ENCODE results near the gene MYH16.
A peak's percentile ranks its signal among the peaks of the same experiment; 100 is the strongest.
"Not testable (repeated sequence)": the region's sequence is repeated elsewhere in the genome, so short reads cannot be mapped to it uniquely, and the experiment has no call there.

Gene MYH16

DNA sequence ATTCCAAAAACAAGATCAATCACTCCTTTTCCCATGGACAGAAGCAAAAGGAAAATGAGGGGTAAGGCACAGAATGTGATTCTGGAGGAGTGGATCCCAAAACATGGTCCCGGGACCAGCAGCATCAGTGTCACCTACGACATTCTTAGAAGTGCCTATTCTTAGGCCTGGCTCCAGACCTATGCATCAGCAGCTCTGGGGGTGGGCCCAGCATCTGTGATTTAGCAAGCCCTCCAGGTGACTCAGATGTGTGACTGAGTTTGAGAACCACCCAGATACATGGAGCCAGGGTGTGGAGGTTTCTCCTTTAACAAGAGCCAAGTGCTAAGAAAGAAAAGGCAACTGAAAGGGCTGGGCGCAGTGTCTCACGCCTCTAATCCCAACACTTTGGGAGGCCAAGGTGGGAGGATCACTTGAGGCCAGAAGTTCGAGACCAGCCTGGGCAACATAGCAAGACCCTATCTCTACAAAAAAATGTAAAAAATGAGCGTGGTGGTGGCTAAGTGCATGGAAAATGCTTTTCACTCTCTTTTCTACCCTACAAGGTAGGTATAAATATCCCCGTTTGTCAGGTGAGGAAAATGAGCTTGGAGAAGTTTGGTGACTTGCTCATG, 35.9 kb downstream of the MYH16 start:
- DNase-seq = no peak

DNA sequence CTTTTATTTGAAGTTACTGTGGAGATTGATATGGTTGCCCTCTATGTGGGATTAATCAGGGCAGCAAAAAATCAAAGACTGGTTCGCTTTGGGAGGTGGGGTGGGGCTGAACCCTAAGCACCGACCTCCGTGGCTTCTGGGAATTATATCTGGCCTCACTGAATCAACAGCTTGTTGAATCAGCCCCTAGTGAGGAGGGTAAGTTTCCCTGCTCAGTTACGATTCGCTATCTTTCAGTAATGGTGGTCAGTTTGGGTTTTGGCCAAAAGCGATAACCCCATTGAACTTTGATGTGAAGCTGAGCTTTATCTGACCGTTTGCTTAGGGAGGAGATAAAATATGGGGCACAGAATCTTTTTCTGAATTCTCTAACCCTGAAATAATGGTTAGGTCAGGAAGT, 36.5 kb downstream of the MYH16 start:
- no peak for DNase-seq

DNA sequence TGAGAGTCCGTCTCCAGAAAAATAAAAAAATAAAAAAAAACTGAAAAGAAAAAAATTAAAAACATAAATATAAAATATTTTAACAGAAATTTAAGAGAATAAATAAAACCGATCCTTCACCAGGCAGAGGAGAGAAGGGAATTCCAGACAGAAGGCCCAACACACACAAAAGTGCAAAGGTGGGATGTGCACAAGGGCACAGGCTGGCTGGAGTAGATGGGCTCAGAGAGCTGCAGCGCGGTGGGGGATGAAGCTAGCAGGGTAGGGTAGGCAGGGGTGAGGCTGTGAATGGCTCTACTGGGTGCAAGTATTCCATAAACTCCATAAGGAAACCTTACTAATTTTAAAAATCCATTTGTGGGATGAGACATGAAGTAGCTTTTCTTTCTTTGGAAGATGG, 37.4 kb downstream of the MYH16 start:
- DNase-seq = no peak

DNA sequence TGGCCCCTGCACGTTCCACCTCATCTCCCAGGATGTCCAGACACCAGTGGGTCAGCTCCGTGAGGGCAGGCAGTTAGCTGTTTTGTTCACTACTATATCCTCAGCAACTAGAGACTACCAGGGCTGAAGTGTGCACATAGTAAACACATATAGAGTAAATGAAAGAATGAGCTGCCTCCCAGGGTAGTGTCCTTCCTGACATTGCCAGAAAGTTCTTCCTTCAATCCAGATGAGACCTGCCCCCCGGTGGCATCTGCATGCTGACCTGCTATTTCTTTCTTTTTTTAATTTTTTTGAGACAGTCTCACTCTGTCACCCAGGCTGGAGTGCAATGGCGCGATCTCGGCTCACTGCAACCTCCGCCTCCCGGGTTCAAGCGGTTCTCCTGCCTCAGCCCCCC, 39.1 kb downstream of the MYH16 start:
- DNase-seq = no peak

DNA sequence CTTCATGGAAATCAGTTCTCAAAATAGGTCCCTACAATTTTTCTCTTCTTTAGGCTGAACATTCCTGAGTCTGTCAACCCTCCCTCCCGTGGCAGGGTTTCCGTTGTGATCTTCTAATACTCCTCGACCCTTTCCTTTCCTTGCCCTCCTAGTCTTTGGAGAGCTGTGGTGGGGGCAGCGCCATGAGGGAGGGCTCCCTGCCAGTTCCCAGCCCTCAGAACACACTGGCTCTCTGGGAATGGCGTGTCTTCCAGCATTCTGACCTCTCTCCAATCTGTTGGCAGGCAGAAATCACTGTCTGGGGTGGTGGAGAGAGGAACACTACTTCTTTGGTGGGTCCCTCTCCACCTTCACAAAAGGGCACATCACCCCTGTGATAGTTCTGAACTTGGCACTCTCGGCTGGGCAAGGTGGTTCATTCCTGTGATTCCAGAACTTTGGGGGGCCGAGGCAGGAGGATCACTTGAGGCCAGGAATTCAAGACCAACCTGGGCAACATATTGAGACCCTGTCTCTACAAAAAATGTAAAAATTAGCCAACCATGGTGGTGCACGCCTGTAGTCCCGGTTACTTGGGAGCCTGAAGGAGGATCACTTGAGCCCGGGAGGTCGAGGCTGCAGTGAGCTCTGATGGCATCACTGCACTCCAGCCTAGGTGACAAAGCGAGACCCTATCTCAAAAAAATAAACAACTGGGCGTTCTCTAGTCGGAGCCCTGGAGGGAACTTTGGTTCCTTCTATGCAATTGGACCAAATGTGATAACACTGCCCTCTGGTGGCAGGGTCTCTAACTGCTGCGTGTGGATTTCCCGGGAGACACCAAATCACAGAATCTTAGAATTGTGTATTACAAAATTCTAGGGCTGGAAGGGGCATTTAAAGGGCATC, 39.9 kb downstream of the MYH16 start:
- peak; percentile 37 to 48 for DNase-seq

DNA sequence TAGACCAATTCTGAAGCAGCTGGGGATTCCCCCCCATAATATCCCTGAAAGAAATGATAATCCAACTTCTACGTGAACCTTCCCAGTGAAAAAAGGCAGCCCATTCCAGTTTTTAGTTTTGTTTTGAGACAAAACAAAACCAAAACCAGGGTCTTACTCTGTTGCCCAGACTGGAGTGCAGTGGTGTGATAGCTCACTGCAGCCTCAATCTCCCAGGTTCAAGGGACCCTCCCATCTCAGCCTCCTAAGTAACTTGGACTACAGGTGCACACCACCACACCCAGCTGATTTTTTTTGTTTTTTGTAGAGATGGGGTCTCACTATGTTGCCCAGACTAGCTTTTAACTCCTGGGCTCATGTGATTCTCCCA, 40.5 kb downstream of the MYH16 start:
- no peak for DNase-seq

DNA sequence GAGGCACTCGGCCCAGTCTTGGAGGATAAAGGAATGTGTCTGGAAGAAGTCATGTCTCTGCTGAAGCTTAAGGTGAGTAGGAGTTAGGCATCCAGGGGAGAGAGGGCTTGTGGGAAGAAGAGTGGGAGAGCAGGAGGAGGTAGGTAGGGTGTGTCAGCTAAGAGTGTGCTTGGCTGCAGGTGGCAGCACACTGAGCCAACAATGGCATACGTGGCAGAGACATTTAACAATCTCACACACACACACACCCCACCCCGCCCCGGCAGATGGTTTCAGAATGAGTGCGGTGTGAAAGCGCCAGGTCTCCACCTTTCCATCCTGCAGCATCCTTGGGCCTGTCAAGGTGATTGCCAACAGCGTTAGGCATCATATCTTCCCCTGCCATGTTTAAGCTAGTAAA, 41.9 kb downstream of the MYH16 start:
- DNase-seq = no peak

DNA sequence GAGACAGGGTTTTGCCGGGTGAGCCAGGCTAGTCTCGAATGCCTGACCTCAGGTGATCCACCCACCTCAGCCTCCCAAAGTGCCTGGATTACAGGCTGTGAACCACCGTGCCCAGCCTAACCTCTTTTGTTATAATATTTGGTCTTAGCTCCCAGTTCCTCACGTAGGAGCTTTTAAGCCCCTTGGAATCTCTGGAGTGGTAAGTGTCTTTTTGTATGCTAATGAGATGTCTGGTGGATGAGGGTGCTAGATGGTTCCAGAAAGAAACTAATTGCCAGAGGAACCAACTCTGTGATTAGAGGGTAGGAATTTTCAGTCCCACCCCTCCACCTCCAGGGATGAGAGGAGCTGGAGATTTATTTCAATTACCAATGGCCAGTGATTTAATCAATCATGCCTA, 47.7 kb downstream of the MYH16 start:
- DNase-seq = no peak

DNA sequence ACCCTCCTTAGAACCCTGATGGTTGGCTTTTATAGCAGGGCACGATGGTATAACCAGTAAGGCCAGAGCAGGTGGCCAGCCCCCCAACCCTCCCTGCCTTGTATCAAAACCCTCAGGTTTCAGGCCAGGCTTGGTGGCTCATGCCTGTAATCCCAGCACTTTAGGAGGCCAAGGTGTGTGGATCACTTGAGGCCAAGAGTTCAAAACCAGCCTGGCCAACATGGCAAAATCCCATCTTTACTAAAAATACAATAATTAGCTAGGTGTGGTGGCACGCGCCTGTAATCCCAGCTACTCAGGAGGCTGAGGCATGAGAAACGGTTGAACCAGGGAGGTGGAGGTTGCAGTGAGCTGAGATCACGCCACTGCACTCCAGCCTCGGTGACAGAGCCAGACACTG, 50.0 kb downstream of the MYH16 start:
- not testable (repeated sequence) for DNase-seq

DNA sequence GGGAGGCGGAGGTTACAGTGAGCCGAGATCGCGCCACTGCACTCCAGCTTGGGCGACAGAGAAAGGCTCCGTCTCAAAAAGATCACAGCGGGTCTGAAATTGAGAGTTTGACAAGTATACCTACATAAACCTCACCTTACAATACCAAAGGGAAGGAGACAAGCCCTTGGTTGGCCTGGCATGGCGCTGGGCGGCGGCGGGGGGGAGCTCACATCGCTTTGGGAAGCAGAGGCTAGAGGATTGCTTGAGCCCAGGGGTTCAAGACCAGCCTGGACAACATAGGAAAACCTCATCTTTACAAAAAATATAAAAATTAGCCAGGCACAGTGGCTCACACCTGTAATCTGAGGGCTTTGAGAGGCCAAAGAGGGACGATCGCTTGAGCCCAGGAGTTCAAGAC, 51.9 kb downstream of the MYH16 start:
- no peak for DNase-seq

DNA sequence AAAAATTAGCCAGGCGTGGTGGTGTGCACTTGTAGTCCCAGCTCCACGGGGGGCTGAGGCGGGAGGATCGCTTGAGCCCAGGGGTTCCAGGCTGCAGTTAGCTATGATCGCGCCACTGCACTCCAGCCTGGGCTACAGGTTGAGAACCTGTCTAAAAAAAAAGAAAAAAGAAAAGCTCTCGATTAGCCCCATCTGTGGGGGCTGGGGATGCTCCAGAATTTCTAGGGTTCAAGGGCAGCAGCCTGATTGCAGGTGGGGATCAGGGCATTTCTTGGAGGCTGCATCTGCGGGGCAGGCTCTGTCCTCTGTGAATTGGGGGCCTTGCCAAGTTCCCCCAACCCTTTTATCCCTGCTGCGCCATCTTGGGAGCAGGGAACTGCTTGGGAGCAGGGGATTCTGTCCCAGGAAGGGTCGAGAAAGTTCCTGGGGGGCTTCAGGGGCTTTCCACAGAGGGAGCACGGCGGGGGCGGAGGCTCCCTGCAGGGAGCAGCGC, 52.4 kb downstream of the MYH16 start:
- DNase-seq = no peak

DNA sequence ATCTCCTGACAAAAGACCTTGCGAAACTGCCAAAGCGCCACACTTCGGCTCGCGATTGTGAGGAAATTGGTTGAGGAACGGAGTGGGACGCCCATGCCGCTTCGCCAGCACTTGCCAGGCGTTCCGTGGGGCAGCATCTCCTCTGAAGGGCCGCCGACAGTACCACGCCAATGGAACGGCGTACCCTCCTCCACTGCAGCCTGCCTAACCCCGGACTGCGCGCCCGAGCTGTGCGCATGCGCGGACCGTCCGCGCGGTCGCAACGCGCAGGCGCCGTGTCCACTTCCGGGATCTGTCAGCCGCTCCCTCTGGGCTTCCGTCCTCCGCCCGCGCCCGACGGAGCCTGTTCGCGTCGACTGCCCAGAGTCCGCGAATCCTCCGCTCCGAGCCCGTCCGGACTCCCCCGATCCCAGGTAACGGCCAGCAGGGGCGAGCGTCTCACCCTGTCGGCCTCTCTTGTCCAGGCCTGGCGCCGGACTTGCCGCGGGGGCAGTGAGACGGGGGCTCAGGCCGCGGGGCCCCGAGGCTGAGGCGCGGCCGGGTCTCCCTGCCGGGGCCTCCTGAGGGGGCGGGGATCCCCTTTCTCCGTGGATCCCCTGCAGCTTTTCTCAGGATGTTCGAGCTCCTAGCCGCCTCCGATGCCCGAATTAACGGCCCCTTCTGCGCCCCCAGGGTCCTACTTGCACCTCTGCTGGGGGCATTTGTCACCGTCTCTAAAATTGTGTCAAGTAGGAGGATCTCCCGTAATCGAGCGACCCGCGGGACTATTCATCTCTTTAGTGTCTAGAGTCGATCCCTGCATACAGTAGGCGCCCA, 53.2 kb downstream of the MYH16 start, which contains the start of gene ARPC1A:
Gene ARPC1A, plus strand, starts transcription at position 307 of the 816 bp plus-strand sequence. CDS start 7,456 bp downstream, outside the sequence.
- peak; percentile 80 to 82 for DNase-seq

DNA sequence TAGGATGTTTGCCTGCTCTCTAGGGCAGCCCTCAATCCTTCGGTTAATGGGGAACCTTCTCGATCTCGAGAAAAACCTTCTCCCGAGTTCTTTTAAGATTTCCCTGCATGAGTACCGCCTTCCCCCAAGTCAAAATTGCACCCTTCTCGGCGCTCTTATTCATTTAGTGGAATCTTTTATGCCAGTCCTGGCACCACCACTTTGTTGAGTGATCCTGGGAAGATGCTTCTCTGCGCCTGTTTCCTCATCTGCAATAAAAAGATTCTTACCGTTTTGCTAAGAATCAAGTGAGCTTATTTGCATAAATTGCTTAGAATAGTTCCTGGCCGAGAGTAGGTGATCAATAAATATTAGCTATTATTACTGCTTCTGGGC, 53.8 kb downstream of the MYH16 start:
- no peak for DNase-seq

DNA sequence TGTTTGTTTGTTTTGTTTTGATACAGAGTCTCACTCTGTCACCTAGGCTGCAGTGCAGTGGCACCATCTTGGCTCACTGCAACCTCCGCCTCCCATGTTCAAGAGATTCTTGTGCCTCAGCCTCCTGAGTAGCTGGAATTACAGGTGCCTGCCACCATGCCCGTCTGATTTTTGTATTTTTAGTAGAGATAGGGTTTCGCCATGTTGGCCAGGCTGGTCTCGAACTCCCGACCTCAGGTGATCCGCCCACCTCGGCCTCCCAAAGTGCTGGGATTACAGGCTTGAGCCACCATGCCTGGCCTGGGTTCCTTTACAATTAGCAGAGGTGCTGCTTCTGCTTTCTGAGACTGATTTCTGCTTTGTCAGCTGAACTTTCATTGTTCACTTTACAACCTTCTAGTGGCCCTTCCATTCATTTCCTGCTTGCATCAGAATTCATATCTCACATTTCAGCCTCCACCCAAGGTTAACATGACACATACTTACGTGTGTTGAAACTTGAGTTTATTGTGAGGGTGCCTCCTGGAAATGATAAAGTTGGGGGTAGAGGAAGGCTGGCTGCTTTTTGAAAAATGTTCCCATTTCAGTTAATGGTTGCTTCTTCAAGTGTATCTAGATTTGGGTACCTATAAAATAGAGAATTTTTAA, 57.8 kb downstream of the MYH16 start:
- DNase-seq = peak; percentile 93

DNA sequence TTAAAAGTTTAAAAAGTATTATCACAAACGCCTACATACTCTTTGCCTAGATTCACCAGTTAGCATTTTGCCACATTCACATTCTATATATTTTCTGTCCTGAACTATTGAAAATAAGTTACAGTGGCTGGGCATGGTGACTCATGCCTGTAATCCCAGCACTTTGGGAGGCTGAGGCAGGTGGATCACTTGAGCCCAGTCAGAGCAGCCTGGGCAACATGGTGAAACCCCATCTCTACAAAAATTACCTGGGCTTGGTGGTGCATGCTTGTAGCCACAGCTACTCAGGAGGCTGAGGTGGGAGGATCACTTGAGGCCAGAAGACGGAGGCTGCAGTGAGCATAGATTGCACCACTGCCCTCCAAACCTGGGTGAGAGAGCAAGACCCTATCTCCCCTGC, 58.4 kb downstream of the MYH16 start:
- no peak for DNase-seq

DNA sequence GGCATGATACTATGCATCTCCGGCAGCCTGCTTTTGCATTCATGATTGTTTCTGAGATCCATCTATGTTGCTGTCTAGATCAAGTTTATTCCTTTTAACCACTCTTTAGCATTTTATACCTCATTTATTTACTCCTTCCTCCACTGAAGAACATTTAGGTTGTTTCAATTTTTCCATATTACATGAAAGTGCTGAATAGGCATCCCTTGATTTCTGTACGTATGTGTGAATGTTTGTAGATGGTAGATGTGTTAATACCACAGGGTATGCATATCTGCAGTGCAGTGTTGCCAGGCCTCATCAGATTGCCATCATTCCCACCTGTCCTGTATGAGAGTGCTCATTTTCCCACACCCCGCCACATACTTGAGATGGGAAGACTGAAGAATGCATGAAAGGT, 67.0 kb downstream of the MYH16 start:
- no peak for DNase-seq

DNA sequence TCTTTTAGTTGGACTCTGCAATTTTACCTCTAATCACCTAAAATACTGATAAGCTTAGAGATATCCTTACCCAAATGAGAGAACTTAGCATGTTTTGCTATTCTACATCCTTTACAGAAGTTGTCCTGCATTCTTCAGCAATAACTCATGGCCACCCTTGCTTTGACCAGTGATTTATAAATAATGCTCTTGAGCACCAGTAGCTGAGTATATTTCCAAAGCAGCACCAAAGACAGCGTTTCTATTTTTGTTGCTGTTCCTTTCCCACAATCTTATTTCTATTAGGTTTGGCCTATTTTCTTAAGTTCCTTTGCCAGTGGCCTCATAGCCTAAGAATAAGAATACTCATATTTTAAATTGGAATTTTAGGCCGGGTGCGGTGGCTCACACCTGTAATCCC, 68.0 kb downstream of the MYH16 start:
- no peak for DNase-seq

DNA sequence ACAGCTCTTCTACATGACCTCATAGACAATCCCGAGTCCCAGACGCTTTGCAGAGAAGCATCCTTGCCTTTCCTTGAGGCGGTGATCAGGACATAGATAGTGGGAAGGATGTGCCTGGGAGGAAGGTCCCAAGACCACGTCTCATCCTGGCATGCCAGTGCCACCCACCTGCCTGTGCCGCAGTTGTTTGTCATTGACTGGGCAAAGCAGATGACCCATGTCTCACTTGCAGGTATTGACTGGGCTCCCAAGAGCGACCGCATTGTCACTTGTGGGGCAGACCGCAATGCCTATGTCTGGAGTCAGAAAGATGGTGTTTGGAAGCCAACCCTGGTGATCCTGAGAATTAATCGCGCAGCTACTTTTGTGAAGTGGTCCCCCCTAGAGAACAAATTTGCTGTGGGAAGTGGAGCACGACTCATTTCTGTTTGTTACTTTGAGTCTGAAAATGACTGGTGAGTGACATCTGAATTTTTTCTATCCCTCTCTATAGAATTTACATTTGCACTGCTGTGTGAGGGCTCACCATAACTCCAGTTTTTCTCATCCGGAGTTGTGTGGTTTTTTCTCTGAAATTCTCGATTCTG, 71.5 kb downstream of the MYH16 start:
- DNase-seq = no peak

DNA sequence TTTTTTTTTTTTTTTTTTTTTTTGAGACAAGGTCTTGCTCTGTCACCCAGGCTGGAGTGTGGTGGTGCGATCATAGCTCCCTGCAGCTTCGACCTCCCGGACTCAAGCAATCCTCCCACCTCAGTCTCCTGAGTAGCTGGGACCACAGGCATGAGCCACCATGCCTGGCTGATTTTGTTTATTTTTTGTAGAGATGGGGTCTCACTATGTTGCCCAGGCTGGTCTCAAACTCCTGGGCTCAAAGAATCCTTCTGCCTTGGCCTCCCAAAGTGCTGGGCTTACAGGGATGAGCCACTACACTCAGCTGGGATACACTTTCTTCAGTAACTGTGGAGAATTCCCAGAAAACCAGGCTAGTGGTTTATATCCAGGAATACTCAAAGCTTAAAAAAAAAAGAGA, 78.0 kb downstream of the MYH16 start:
- DNase-seq = not testable (repeated sequence)

DNA sequence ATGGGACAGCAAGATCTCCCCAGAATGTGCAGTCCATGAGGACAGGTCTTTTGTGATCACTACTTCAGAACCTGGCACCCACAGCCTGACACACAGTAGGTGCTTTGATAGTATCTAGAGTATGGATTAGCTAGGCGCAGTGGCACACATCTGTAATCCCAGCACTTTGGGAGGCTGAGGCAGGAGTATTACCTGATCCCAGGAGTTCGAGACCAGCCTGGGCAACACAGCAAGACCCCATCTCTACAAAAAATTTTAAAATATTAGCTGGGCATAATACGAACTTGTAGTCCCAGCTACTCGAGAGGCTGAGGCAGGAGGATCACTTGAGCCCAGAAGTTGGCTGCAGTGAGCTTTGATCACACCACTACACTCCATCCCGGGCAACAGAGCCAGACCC, 79.6 kb downstream of the MYH16 start:
- DNase-seq = no peak

DNA sequence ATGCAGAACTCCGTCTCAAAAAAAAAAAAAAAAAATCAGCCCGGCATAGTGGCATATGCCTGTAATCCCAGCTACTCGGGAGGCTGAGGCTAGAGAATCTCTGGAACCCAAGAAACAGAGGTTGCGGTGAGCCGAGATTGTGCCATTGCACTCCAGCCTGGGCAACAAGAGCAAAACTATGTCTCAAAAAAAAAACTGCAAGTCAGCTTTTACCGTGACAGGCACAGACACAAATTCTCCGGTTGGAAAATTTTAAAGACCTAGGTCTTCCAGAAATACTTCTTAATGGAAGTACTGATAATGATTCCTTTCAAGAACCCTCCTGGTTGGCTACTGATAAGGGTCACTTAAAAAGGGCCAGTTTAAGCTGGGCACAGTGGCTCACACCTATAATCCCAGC, 82.5 kb downstream of the MYH16 start:
- no peak for DNase-seq

DNA sequence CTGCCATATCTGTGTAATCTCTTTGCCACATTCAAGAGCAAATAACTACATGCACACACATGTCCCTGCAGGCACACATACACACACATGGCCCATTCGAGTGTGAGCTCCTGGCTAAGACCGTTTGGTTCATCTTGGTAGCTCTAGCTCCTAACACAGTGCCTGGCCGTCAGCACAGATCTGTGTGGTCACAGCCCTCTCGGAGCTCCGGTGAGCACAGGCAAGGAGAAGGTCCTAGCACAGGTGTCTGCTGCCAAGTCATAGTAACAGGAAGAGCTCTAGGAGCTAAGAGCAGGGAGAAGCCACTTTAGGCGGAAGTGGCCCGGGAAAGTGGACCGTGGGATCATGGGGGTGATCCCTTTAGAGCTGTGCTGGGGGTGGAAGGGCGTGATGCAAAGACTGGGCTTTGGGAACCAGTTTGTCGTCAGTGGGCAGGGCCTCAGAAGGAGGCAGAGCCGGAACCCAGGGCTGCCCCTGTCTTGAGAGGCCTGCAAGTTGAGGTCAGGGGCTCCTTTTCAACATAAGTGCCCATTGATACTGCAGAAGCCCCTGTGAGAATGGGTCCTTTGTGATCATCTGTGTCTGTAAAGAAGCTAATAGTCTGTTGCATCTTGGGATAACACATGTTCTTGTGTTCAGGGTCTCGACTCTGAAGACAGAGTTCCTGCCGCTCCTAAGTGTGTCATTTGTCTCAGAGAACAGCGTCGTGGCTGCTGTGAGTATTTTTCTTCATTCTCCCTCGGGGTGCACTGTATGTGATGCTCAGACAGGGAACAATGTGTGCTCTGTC, 85.3 kb downstream of the MYH16 start:
- no peak for DNase-seq
